Psoas muscle (tissue), 8 donors: ENCODE results near the gene CAB39. TPM values are rescaled to one million over a fixed set of nuclear protein-coding genes. Genes with fewer than 3 reads are reported as not detected.

Source experiments
- ATAC-seq, 4 donors: fragments of 200-7000 bp; cut with Tn5 transposase; one replicate each; pipeline ENCODE4 v1.9.1; 2020; ENCODE audit warnings: moderate library complexity in 3 of 4, mild to moderate bottlenecking in 2 of 4
- DNase-seq, 2 donors: peaks; one replicate each; pipeline ENCODE4 v3.0.0-alpha.2; 2020
- H3K27ac ChIP-seq: fragments of 200-600 bp; one replicate; pipeline ENCODE4 v1.8.0; 2022
- H3K27me3 ChIP-seq, 3 donors: fragments of 200-600 bp in 1 of 3; one replicate each; pipeline versions ENCODE4 v1.6.1 to v1.8.0; 2013 to 2022; ENCODE audit warnings: low read length in 2 of 3, mild to moderate bottlenecking in 2 of 3, moderate library complexity in 1 of 3; ENCODE audit not compliant: insufficient read depth in 3 of 3
- H3K36me3 ChIP-seq, 2 donors: fragments of 200-600 bp in 1 of 2; one replicate each; pipeline versions ENCODE4 v1.6.1 to v1.8.0; 2013 to 2022; ENCODE audit warnings: low read depth in 1 of 2, mild to moderate bottlenecking in 1 of 2, moderate library complexity in 1 of 2; ENCODE audit not compliant: insufficient read depth in 1 of 2
- H3K4me1 ChIP-seq: fragments of 200-600 bp; one replicate; pipeline ENCODE4 v1.8.0; 2022
- H3K4me3 ChIP-seq: fragments of 200-600 bp; one replicate; pipeline ENCODE4 v1.8.0; 2022; ENCODE audit warnings: mild to moderate bottlenecking
- H3K9me3 ChIP-seq: fragments of 200-600 bp; one replicate; pipeline ENCODE4 v1.8.0; 2022
- CTCF ChIP-seq: fragments of 200-600 bp; IDR thresholded peaks from one replicate; pipeline ENCODE4 v1.8.0; 2022; ENCODE audit warnings: antibody characterized with exemption
- WGBS, 3 donors: extraction: QIAGEN DNeasy Blood & Tissue Kit; methylation state at CpG; one replicate each; pipeline versions ENCODE4 v1.1.6 to v1.1.7; 2013; 5-methylcytosine and 5-hydroxymethylcytosine counted together
- intact Hi-C, 2 donors: fragments of 100-400 bp; cut with DNase I; formaldehyde crosslinking; loops; one replicate each; pipeline versions ENCODE4 v1.11.0 to v1.14.2; 2022
- polyA plus RNA-seq, 3 donors: library from polyadenylated mRNA; stranded (reverse); fragments of 200-250 nt; gene quantifications; one replicate each; pipeline ENCODE4 v1.2.3, GENCODE V29; 2013
- total RNA-seq, 4 donors: library from RNA; stranded (reverse); fragmentation: NEBNext Ultra II Directional in 2 of 4; extraction: Animal tissue kit (Norgen Biotek cat#: 25700) in 2 of 4; gene quantifications; one replicate each; pipeline versions ENCODE4 v1.2.1 to v1.2.4, GENCODE V29; 2021 to 2023
- donor health status: healthy with polysubstance abuse.
- donor health status: DM: no; HTN: no; CAD: no; lungs with moderate emphysema.
- donor health status: Bipolar disorder and iron deficiency.
- donor health status: healthy.
- donor health status: DM: yes; HTN: yes; CAD: no.
- donor health status: DM: no; HTN: no; CAD: no.
- donor health status: DM: no; HTN: no; CAD: no.
- donor health status: DM: yes; HTN: yes; CAD: no.

Gene CAB39
- total and polyA plus RNA-seq, 7 donors = 36.0 to 166 (median 123) TPM

- Histone ChIP-seq H3K36me3 (no peaks in the 10 kb centered on the region), H3K4me3 (no peak overlapping the region), H3K27me3 (no peaks in the 10 kb centered on the region), H3K9me3 (no peaks in the 10 kb centered on the region), H3K4me1 (peaks cover 72% of the 10 kb centered on the region), H3K27ac (peak overlapping the region; percentile 14)
- DNase-seq = no peak
- peak in 1 of 4 donors; percentile 8 for ATAC-seq
- TF ChIP-seq CTCF = no peak
- 28 to 38% (median 30%) methylated on average over 1 of the region's 1 CpG for WGBS, 3 donors
- intact Hi-C loops = no loop called here
Observed at GRCh38 chr2:230738391-230738811, 25.8 kb downstream of the CAB39 start.

- no peak for TF ChIP-seq CTCF
- H3K4me3 ChIP-seq = no peak overlapping the region
- intact Hi-C loops = no loop called here
- no peaks in the 10 kb centered on the region for H3K27me3 ChIP-seq
- DNase-seq (no peak), ATAC-seq (no peak)
- no peaks in the 10 kb centered on the region for H3K9me3 ChIP-seq
- H3K4me1 ChIP-seq = peaks cover 68% of the 10 kb centered on the region
- WGBS, 3 donors = 87 to 90% (median 87%) methylated on average over 2 of the region's 2 CpGs
- H3K36me3 ChIP-seq = peaks cover 0 to under 1% of the 10 kb centered on the region in 2 donors
- no peak overlapping the region for H3K27ac ChIP-seq
Observed at GRCh38 chr2:230738924-230739323, 26.3 kb downstream of the CAB39 start.

GRCh38 chr2:230739961-230740360, 27.3 kb downstream of the CAB39 start:
- Histone ChIP-seq H3K4me1 (peaks cover 61% of the 10 kb centered on the region), H3K4me3 (no peak overlapping the region), H3K36me3 (peaks cover 0 to 6% of the 10 kb centered on the region in 2 donors), H3K9me3 (no peaks in the 10 kb centered on the region), H3K27me3 (no peaks in the 10 kb centered on the region), H3K27ac (no peak overlapping the region)
- ATAC-seq = no peak
- intact Hi-C loops = no loop called here
- DNase-seq = no peak
- TF ChIP-seq CTCF = no peak
- WGBS, 3 donors = 85 to 89% (median 88%) methylated on average over 2 of the region's 2 CpGs

- TF ChIP-seq CTCF = no peak
- H3K4me3 ChIP-seq = no peak overlapping the region
- DNase-seq = no peak
- H3K9me3 ChIP-seq = no peaks in the 10 kb centered on the region
- peaks cover 48% of the 10 kb centered on the region for H3K4me1 ChIP-seq
- H3K36me3 ChIP-seq = peaks cover 0 to 6% of the 10 kb centered on the region in 2 donors
- no peak for ATAC-seq
- intact Hi-C loops = no loop called here
- WGBS, 3 donors = 90 to 97% (median 95%) methylated on average over 4 of the region's 4 CpGs
- no peaks in the 10 kb centered on the region for H3K27me3 ChIP-seq
- no peak overlapping the region for H3K27ac ChIP-seq
Observed at GRCh38 chr2:230742781-230743180, 30.1 kb downstream of the CAB39 start.

GRCh38 chr2:230746213-230746612, 33.6 kb downstream of the CAB39 start:
- no peaks in the 10 kb centered on the region for H3K27me3 ChIP-seq
- TF ChIP-seq CTCF = no peak
- no peak overlapping the region for H3K4me3 ChIP-seq
- H3K36me3 ChIP-seq = peaks cover 0 to 6% of the 10 kb centered on the region in 2 donors
- WGBS, 3 donors = 59 to 87% (median 65%) methylated on average over 4 of the region's 4 CpGs
- no peaks in the 10 kb centered on the region for H3K9me3 ChIP-seq
- H3K27ac ChIP-seq = peak overlapping the region; percentile 2
- no peak for DNase-seq
- peak in 3 of 4 donors; percentile 33 to 39 (median 34) for ATAC-seq
- intact Hi-C loops = no loop called here
- peaks cover 43% of the 10 kb centered on the region for H3K4me1 ChIP-seq
